ENCODE measurements around the gene PACSIN2. TPM values are rescaled to one million over a fixed set of nuclear protein-coding genes. Genes with fewer than 3 reads are reported as not detected.
A peak's percentile ranks its signal among the peaks of the same experiment; 100 is the strongest.
"Not testable (repeated sequence)": the region's sequence is repeated elsewhere in the genome, so short reads cannot be mapped to it uniquely, and the experiment has no call there.

Gene PACSIN2
- total RNA-seq, 1 experiment from 2014 or later: 46.2 TPM

DNA sequence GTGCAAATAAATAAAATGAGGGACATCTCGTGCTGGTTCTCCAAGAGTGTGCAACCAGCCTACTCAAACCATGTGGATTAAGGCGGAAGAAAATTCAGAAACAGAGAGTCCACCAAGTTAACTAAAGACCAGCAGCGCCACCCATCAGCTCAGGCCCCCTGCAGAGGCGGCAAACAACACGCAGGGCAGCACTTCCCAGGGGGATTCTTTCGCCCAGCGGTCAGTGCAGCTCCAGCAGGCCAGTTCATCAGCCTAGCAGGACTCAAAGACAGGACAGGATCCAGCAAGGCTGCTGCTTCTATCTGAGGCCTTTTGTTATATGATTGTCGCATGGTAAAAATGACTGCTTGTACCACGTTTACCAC is 51.7 kb downstream of the PACSIN2 start:
- Histone ChIP-seq H3K36me3 (peaks cover 5% of the 10 kb centered on the region; the same call in 1 of the 2 replicates), H3K4me3 (no peak overlapping the region), H3K9me3 (no peaks in the 10 kb centered on the region), H3K27me3 (no peaks in the 10 kb centered on the region)
- no peak for DNase-seq

DNA sequence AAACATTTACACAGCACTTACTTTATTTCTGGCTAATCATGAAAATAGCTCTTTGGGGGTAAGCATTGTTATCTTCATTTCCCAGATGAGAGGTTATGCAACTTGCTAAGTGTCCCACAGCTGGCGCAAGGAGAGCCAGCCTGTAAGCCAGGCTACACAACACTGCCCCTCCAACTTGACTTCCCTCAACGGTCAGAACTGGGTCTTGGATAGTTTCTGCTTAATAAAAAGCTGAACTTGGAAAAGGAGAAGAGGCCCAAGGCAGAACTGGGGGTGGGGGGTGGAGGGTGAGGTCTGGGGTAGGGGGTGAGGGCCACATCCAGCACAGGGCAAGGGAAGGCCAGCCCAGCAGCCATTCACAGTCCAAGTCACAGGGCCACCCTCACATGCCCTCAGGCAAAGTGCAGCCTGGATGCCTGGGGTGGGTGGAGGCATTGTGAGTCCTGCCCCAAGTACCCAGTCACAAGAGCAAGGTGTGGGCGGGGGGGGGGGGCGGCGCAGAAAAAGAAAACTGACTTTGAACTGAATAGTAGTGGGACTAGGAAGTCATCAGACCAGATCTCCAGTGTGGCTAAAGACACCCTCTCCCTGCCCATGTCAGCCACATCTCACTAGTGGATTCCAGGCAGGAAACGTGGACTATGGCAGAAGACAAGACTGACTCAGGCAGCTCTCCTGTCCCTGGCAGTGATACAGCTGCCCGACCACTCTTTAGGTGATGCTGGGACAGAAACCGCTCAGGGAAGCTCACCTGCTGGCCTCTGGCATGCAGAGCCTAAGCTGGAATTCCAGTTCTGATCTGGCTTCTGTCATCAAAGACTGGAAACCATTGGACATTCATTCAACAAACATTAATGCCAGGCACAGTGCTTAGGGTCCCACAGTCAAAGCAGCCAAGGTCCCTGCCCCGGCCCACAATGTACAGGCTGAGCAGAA is 52.4 kb downstream of the PACSIN2 start:
- H3K27me3 ChIP-seq: no peaks in the 10 kb centered on the region
- no peak overlapping the region for H3K4me3 ChIP-seq
- H3K36me3 ChIP-seq: peaks cover 5% of the 10 kb centered on the region; the same call in 1 of the 2 replicates
- H3K9me3 ChIP-seq: no peaks in the 10 kb centered on the region
- DNase-seq: no peak

DNA sequence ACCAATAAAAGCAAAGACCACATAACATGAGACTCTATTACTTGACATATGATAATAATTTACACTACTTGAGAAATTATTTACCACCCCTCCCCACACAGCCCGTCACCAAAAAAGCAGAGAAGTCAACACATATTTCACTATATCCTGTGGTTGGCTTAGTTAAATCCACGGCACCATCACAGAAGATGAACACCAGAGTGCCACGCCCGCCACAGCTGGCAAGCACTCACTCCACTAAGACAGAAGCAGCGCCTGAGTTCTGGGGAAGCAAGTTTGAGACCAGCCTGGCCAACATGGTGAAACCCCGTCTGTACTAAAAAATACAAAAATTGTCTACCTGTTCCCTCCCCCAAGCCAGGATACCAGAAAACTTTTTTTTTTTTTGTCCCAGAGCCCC is 53.1 kb downstream of the PACSIN2 start:
- no peak for DNase-seq
- Histone ChIP-seq H3K9me3 (no peaks in the 10 kb centered on the region), H3K27me3 (no peaks in the 10 kb centered on the region), H3K36me3 (peaks cover 5% of the 10 kb centered on the region; the same call in 1 of the 2 replicates), H3K4me3 (no peak overlapping the region)

GRCh38 chr22:42961400-42961690 is 53.6 kb downstream of the PACSIN2 start:
- not testable (repeated sequence) for DNase-seq, H3K36me3 ChIP-seq, H3K9me3 ChIP-seq, H3K27me3 ChIP-seq, H3K4me3 ChIP-seq

DNA sequence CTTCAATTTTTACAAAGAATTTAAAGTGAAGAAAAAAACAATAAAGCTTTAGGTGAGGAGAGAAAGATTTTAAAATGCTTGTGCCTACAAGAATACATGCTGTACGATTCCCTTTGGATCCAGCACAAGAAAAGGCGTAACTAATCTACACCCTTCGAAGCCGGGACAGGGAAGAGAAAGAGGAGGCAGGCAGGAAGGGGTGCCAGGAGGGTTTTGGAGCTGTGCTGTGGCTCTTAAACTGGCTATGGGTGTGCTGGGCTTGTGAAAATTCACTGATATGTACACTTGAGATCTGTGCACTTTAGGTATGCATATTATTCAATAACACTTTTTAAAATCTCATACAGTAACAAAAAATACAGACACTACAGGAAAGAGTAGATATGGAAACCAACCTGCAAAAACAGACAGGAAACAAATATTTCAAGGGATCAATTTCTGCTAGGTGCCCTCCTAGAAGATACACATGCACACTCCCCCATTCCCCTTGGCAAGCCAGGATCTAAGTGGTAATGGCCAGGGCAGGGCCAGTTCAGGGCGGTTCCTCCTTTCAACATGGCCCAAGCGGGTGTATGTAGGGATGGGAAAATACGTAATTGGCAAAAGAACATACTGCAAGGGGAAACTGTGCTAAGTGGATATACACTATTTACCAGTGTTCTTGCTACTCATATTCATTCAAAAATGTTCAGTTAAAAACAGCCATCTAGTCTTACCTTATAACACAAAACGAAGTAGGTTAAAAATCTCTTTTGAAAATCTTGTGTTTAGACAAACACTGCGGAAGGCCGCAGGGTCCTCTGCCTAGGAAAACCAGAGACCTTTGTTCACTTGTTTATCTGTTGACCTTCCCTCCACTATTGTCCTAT is 54.2 kb downstream of the PACSIN2 start:
- H3K36me3 ChIP-seq: peaks cover 5% of the 10 kb centered on the region; the same call in 1 of the 2 replicates
- H3K9me3 ChIP-seq: no peaks in the 10 kb centered on the region
- no peak for DNase-seq
- H3K27me3 ChIP-seq: no peaks in the 10 kb centered on the region
- no peak overlapping the region for H3K4me3 ChIP-seq

DNA sequence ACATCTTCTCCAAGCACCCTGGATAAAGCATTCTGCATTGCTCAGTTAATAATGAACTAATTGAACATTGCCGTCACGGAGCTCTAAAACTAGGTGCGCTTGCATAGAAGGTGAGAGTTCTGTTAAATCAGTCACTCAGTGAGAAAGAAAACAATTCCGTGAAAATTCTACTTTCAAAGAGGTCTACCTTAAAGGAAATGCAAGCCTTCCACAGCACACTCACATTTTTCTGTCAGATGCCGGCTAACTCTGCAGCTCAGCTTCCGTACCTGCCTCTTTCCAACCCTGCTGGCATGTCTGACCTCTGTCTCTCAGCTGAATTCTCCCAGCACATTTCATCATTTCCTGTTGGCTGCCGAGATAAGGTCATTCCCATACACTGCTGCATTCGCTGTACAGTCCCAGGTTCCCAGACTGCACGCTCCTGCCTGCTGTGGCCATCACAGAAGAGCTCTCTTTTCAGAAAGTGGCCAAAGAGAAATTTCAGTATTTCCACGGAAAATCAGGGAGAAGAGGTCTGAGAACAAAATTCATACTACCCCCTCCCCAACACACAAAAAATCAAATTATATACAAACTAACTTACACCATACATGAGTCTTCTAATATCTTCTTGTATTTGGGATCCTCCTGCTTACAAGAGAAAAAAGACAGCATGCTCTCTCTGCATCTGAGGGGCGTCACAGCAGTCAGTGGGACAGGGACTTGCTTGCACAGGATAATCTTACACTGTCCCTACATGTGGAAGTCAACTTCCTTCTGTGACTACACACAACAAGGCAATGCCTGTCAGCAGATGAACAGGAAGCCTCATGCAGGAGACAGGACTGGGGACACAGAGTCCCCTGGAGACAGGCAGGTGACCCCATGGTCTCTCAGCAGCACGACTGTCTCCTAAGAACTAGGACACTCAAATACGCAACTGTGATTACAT is 55.1 kb downstream of the PACSIN2 start:
- Histone ChIP-seq H3K27me3 (no peaks in the 10 kb centered on the region), H3K9me3 (no peaks in the 10 kb centered on the region), H3K36me3 (peaks cover 2% of the 10 kb centered on the region; the same call in 1 of the 2 replicates), H3K4me3 (no peak overlapping the region)
- no peak for DNase-seq

- H3K9me3 ChIP-seq: no peaks in the 10 kb centered on the region
- no peaks in the 10 kb centered on the region for H3K27me3 ChIP-seq
- H3K4me3 ChIP-seq: no peak overlapping the region
- H3K36me3 ChIP-seq: peaks cover 2% of the 10 kb centered on the region; the same call in 1 of the 2 replicates
- no peak for DNase-seq
These were observed 56.0 kb downstream of the PACSIN2 start for GRCh38 chr22:42958937-42959336.

GRCh38 chr22:42957958-42958357 is 57.0 kb downstream of the PACSIN2 start:
- DNase-seq: no peak
- H3K4me3 ChIP-seq: no peak overlapping the region
- no peaks in the 10 kb centered on the region for H3K36me3 ChIP-seq
- no peaks in the 10 kb centered on the region for H3K9me3 ChIP-seq
- H3K27me3 ChIP-seq: no peaks in the 10 kb centered on the region

DNA sequence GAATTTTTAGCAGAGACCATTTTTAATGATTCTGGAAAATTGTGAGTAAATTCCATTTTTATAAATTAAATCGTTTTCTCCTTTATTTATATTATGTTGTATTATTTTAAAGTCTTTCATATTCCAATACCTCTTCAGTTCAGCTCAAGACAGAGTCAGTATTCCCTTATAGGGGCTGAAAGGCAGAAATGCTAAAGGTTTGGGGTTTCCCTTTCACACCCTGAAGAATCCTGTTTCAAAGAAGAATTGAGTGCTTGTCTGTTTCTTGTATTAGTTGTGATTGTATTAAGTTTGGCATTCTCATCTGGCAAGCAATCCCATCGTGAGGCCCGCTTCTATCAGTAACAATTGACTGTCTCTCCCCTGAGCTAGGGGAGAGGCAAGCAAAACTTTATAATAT is 57.4 kb downstream of the PACSIN2 start:
- DNase-seq: no peak
- Histone ChIP-seq H3K36me3 (no peaks in the 10 kb centered on the region), H3K4me3 (no peak overlapping the region)

DNA sequence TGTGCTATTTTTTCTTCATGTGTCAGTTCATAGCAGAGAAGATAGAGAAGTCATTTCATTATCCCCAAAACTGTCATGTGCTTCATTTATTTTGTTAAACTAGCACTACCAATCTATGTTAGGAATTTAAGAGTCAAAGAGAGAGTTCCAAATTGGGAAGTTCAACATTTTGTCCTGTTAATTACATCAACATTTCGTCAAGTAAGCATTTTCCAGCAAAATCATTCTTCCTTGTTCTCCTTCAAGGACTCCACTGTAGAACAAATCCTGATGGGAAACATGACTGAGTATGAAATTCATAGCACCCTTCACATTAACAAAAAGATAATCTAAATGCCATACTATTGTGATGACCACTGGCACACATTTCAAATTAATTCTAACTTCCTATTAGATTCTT is 59.1 kb downstream of the PACSIN2 start:
- H3K4me3 ChIP-seq: no peak overlapping the region
- no peak for DNase-seq
- no peaks in the 10 kb centered on the region for H3K27me3 ChIP-seq
- no peaks in the 10 kb centered on the region for H3K9me3 ChIP-seq
- no peaks in the 10 kb centered on the region for H3K36me3 ChIP-seq

More for the DNA sequence above, 57.4 kb downstream of the PACSIN2 start:
- no peaks in the 10 kb centered on the region for H3K9me3 ChIP-seq
- H3K27me3 ChIP-seq: no peaks in the 10 kb centered on the region

DNA sequence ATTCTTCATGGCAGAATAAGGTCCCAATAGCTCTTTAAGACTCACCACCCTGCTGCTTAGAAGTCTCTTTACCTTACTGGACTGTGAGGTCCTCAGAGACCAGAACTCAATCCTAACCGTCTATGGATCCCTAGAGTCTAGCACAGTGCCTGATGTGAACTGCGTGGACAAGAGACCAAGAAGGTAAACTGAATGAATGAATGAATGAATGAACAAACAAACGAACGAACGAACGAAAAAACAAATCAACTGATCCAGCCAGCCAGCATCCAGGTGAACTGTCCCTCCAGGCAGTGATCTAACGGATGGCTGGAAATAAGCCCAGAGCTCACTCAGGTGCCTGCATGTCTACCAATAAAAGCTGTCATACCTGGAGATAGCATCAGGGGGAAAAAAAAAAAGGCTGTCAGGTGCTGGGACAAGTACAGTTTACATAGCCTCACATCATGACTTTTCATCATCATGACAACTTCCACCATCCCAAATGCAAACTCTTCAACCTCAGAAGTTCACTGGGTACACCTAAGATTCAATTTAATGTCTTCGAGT is 59.8 kb downstream of the PACSIN2 start:
- DNase-seq: no peak
- Histone ChIP-seq H3K27me3 (no peaks in the 10 kb centered on the region), H3K36me3 (no peaks in the 10 kb centered on the region), H3K9me3 (no peaks in the 10 kb centered on the region), H3K4me3 (no peak overlapping the region)

DNA sequence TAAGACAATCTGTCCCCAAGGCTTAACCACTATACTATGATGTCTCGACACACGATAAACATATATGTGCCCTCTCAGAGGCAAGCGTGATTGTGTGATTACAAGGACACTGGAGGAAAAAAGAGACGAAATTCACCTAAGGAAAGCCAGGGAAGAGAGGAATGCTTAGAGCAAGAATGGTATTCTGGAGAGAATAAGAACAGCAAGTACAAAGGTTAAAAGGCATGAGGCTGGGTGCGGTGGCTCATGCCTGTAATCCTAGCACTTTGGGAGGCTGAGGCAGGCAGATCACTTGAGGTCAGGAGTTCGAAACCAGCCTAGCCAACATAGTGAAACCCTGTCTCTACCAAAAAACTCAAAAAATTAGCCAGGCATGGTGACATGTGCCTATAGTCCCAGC is 61.2 kb downstream of the PACSIN2 start:
- not testable (repeated sequence) for H3K36me3 ChIP-seq, H3K9me3 ChIP-seq, H3K4me3 ChIP-seq, H3K27me3 ChIP-seq, DNase-seq

GRCh38 chr22:42951093-42951710 is 63.7 kb downstream of the PACSIN2 start:
- no peaks in the 10 kb centered on the region for H3K27me3 ChIP-seq
- H3K36me3 ChIP-seq: no peaks in the 10 kb centered on the region
- H3K9me3 ChIP-seq: no peaks in the 10 kb centered on the region

DNA sequence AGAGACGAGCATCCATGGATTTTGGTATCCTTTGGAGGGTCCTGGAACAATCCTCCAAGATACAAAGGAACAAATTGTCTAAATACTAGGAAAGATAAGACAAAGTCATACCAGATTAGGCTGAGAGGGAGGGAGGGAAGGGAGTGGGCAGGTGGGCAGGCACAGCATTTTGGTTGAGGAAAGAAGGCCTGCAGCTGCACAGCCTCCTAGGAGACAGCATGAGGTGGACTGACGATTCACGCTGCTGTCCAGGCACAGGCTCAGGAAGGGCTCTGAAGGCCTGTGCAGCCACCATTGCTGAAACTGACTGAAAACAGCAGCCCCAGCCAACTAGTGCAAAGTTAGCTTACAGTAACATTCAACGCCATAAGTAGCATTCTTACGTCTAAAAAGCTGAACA is 64.7 kb downstream of the PACSIN2 start:
- Histone ChIP-seq H3K27me3 (no peaks in the 10 kb centered on the region), H3K36me3 (no peaks in the 10 kb centered on the region), H3K4me3 (no peak overlapping the region), H3K9me3 (no peaks in the 10 kb centered on the region)
- no peak for DNase-seq

More at GRCh38 chr22:42951093-42951710, 63.7 kb downstream of the PACSIN2 start:
- DNase-seq: no peak
- no peak overlapping the region for H3K4me3 ChIP-seq

DNA sequence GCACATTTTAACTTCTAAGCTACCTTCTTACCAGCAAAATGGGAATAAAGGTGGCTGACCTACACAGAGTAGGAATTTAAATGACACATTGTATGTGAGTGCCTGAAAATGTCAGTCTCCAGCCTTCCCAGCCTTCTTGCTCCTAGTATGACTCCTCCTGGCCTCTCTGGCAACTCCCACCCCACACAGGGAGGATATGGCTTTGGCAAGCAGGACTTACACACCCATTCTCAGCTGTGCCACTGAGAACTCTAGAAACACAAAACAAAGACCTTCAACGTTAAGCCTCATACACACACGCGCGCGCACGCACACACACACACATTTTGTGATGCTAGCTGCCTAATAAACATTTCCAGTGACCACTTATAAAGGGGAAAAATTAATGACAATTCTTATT is 65.8 kb downstream of the PACSIN2 start:
- DNase-seq: peak; percentile 72
- Histone ChIP-seq H3K4me3 (no peak overlapping the region), H3K9me3 (no peaks in the 10 kb centered on the region), H3K36me3 (no peaks in the 10 kb centered on the region), H3K27me3 (no peaks in the 10 kb centered on the region)

- H3K9me3 ChIP-seq: no peaks in the 10 kb centered on the region
- no peak for DNase-seq
- H3K4me3 ChIP-seq: no peak overlapping the region
- H3K27me3 ChIP-seq: no peaks in the 10 kb centered on the region
- H3K36me3 ChIP-seq: no peaks in the 10 kb centered on the region
These were observed 66.7 kb downstream of the PACSIN2 start for GRCh38 chr22:42948294-42948693.

Data from MG63 (cell line).